Neural progenitor cell (in vitro differentiated cells): ENCODE data around the gene MRPL53.

ENCODE experiments used
- EZH2 ChIP-seq: fragments of 200-600 bp; sonication (generic); IDR thresholded peaks from 2 replicates; pipeline ENCODE4 v1.6.1; 2017; ENCODE audit warnings: antibody characterized with exemption, mild to moderate bottlenecking, moderate library complexity
- TF ChIP-seq, protein P1 (sequence below): fragments of 200-600 bp; sonication (generic); IDR thresholded peaks from 2 replicates; pipeline ENCODE4 v1.5.1; 2017; ENCODE audit warnings: antibody characterized with exemption, mild to moderate bottlenecking

DNA sequence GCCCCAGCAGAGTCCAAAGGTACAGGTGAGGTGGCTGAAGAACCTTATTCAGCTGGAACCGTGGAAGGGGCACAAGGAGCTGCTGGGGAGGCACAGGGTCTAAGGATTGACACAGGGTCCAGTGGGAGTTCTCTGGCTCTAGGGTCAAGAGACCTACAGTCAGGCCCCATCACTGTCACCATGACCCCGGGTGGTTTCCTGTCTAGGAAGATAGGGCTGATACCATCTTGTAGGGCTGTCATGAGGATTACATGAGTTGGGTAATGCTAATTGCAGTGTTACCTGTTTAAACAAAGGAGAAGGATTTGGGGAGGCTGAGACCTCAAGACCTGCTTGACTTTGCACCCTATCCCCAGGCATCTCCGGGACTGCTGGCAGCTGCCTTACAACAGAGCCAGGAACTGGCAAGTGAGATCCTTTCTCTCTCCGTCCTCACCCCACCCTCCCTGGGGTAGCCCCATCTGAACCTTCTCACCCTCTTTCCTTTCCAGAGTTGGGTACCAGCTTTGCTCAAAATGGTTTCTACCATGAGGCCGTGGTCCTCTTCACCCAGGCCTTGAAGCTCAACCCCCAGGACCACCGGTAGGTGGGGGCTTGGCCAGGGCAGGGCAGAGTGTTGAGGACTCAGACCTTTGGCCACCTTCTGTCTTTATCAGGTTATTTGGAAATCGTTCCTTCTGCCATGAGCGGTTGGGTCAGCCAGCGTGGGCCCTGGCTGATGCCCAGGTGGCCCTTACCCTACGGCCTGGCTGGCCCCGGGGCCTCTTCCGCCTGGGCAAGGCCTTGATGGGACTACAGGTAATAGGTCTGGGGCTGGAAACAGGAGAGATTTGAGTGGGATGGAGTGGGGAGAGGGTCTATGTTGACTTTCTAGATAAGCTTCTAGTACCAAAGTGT is 19.4 kb upstream of the MRPL53 start:
- TF ChIP-seq, protein P1, sequence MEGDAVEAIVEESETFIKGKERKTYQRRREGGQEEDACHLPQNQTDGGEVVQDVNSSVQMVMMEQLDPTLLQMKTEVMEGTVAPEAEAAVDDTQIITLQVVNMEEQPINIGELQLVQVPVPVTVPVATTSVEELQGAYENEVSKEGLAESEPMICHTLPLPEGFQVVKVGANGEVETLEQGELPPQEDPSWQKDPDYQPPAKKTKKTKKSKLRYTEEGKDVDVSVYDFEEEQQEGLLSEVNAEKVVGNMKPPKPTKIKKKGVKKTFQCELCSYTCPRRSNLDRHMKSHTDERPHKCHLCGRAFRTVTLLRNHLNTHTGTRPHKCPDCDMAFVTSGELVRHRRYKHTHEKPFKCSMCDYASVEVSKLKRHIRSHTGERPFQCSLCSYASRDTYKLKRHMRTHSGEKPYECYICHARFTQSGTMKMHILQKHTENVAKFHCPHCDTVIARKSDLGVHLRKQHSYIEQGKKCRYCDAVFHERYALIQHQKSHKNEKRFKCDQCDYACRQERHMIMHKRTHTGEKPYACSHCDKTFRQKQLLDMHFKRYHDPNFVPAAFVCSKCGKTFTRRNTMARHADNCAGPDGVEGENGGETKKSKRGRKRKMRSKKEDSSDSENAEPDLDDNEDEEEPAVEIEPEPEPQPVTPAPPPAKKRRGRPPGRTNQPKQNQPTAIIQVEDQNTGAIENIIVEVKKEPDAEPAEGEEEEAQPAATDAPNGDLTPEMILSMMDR = no peak
- no peak for TF ChIP-seq EZH2
